ENCODE data around the gene PPP3CB. TPM values are rescaled to one million over a fixed set of nuclear protein-coding genes. Genes with fewer than 3 reads are reported as not detected.

PPP3CB gene
- total RNA-seq, 4 donors from 2014 or later, result 24.1 to 40.2 (median 30.6) TPM

DNA sequence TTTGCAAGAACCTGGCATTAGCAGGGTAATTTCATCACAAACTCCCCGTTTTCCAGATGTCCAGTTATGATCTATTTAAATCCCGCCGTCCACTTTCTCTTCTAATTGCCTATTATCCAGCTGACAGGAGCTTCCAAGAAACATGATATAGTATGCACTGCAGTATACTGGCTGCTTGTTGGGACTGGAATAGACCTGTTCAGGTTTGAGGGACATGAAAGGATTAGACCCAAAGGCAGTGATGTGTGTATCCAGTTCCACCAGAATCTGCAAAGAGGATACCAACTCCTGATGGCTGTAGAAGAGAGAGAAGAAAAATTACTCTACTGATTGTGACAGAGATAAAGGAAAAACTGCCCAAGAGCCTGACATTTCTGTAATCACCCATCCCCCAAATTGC is 71.3 kb downstream of the PPP3CB start:
- 46 to 62% methylated on average over 3 of the region's 3 CpGs for WGBS, 2 donors
- Histone ChIP-seq H3K4me3 (no peak overlapping the region), H3K9me3 (no peaks in the 10 kb centered on the region), H3K4me1 (peaks cover 0 to 19% (median 7%) of the 10 kb centered on the region in 3 donors), H3K36me3 (peaks cover 5 to 72% (median 15%) of the 10 kb centered on the region in 3 donors), H3K27me3 (no peaks in the 10 kb centered on the region), H3K27ac (peak overlapping the region in 2 of 4 donors; percentile 9 to 14)
- intact Hi-C loops (cut with DNase I), result no loop called here
- DNase-seq, result no peak
- TF ChIP-seq POLR2A (IDR thresholded peaks at IDR 0.05), result no peak

DNA sequence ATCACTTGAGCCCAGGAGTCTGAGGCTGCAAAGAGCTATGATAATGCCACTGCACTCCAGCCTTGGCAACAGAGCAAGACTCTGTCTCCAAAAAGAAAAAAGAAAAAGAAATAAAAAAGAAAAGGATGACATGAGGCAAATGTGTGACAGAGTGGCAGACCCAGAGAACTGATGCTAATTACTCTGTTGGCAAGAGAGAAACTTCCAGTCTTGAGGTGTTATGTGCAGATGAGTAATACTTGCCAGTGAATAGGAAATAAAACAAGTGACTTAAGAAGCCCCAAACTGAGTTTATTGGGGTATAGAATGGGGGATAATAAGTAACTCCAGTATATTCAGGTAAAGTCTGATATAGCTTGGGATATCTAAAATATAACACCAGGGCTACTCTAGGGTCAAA is 72.5 kb downstream of the PPP3CB start:
- intact Hi-C loops (cut with DNase I), result no loop called here

DNA sequence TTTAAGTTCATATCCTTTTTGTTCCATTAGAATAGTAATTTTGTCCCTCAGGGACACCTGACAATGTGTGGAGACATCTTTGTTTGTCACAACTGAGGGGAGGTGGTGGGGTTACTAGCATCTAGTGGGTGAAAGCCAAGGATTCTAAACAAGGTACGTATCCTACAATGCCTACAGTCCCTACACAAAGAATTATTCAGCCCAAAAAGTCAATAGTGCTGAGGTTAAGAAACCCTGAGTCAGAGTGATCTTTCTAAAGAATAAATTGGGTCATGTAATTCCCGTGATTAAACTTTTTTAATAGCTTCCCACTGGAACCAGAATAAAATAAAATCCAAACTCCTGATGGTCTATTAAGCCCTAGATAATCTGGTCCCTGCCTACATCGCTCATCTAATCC is 79.3 kb downstream of the PPP3CB start:
- 45 to 68% methylated on average over 3 of the region's 3 CpGs for WGBS, 2 donors
- Histone ChIP-seq H3K36me3 (no peaks in the 10 kb centered on the region), H3K9me3 (no peaks in the 10 kb centered on the region), H3K4me1 (peaks cover 12 to 45% (median 19%) of the 10 kb centered on the region in 3 donors), H3K4me3 (no peak overlapping the region), H3K27ac (peak overlapping the region in 3 of 4 donors; percentile 37 to 48 (median 43)), H3K27me3 (no peaks in the 10 kb centered on the region)
- DNase-seq, result no peak
- TF ChIP-seq, protein P1, sequence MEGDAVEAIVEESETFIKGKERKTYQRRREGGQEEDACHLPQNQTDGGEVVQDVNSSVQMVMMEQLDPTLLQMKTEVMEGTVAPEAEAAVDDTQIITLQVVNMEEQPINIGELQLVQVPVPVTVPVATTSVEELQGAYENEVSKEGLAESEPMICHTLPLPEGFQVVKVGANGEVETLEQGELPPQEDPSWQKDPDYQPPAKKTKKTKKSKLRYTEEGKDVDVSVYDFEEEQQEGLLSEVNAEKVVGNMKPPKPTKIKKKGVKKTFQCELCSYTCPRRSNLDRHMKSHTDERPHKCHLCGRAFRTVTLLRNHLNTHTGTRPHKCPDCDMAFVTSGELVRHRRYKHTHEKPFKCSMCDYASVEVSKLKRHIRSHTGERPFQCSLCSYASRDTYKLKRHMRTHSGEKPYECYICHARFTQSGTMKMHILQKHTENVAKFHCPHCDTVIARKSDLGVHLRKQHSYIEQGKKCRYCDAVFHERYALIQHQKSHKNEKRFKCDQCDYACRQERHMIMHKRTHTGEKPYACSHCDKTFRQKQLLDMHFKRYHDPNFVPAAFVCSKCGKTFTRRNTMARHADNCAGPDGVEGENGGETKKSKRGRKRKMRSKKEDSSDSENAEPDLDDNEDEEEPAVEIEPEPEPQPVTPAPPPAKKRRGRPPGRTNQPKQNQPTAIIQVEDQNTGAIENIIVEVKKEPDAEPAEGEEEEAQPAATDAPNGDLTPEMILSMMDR (IDR thresholded peaks at IDR 0.05), result no peak
- TF ChIP-seq POLR2A (IDR thresholded peaks at IDR 0.05), result no peak
- intact Hi-C loops (cut with DNase I), result no loop called here

More for the DNA sequence above, 72.5 kb downstream of the PPP3CB start:
- Histone ChIP-seq H3K9me3 (no peaks in the 10 kb centered on the region), H3K36me3 (peaks cover 5 to 61% (median 15%) of the 10 kb centered on the region in 3 donors), H3K4me3 (no peak overlapping the region), H3K4me1 (peaks cover 0 to 28% (median 11%) of the 10 kb centered on the region in 3 donors), H3K27me3 (no peaks in the 10 kb centered on the region), H3K27ac (no peak overlapping the region)
- no peak for DNase-seq
- TF ChIP-seq POLR2A (IDR thresholded peaks at IDR 0.05), result no peak

DNA sequence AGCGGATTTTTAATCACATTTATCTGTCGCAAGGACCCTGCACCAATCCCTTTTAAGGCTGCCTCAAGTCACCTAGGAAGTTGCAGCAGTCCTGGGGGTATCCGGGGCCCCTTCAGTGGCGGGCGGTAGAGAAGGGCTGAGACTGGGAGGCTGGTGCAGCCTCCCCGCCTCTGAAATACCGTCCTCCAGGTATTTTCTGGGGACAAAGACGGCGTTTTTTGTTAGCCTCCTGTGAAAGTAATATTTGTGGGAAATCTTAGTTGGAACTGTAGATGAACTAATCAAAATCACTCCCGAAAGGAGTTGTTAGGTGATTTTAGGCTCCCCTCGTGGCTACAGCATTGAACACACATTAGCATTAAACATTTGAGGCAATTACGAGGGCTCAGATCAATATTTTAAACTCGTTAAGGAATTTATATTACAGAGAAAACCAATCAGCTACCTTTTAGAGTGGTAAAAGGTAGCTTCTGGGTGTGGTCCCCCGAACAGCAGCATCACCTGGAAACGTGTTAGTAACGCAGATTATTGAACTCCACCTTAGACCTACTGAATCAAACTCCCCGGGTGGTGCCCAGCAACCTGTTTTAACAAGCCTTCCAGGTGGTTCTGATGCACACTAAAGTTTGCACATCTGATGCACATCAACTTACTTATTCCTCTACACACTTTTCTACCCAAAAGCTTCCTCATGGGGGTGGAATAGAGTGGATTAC is 81.4 kb downstream of the PPP3CB start:
- peak overlapping the region; percentile 76 to 97 (median 95) for H3K4me3 ChIP-seq
- no peak for DNase-seq

DNA sequence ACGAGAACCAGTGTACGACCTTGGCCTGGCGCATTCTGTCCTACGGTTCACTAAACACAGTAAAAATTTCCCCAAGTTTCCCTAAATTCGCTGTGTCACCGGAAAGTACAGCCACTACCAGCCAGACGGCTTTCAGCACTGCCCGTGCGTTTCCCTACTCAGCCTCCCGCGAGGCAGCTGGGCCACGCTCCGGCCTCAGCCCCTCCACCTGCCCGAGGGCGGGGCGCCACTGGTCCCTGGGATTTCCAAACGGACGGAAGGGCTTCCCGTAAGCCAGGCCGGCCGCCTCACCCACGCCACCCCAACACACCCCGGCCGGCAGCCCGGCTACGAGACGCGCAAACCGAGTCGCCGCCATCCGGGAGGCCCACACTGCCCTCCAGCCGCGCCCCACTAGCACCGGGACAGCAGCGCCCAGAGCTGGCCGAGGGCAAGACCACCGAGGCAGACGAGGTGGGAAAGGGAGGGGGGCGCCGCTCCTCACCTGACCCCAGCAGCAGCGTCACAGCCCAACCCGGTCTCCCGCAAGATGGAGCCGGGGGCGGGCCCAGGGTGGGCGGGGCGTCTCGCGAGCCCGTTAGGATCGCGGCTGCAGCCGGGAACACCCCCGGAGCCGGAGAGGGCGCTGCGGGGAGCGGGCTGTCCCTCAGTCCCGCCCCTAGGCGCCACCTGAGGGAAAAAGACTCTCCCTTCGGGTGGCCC is 82.1 kb downstream of the PPP3CB start, which contains the start of gene ANXA7:
TSS of gene ANXA7 (minus strand) at position 531 of the 702 bp plus-strand sequence. CDS start 13,202 bp downstream, outside the sequence.
- Histone ChIP-seq H3K9me3 (no peaks in the 10 kb centered on the region), H3K36me3 (no peaks in the 10 kb centered on the region), H3K27ac (peak within 1 kb of the TSS; percentile 94 to 99 (median 96)), H3K4me3 (peak within 1 kb of the TSS; percentile 76 to 97 (median 95)), H3K27me3 (no peaks in the 10 kb centered on the region), H3K4me1 (peaks cover 12 to 60% (median 18%) of the 10 kb centered on the region in 3 donors)
- intact Hi-C loops (cut with DNase I), result no loop called here
- DNase-seq, result peak; percentile 58
- peak in 3 of 4 donors; percentile 42 to 86 (median 61) for TF ChIP-seq POLR2A (IDR thresholded peaks at IDR 0.05)
- TF ChIP-seq, protein P1 (IDR thresholded peaks at IDR 0.05), result peak in 5 of 6 experiments; percentile 15 to 32 (median 31)
- WGBS, 2 donors, result 0% methylated on average over 8 to 11 of the region's 62 CpGs

More for the DNA sequence above, 81.4 kb downstream of the PPP3CB start:
- intact Hi-C loops (cut with DNase I), result no loop called here
- H3K9me3 ChIP-seq, result no peaks in the 10 kb centered on the region
- 3 to 4% methylated on average over 13 to 16 of the region's 17 CpGs for WGBS, 2 donors
- H3K27me3 ChIP-seq, result no peaks in the 10 kb centered on the region
- H3K27ac ChIP-seq, result peak overlapping the region; percentile 94 to 99 (median 96)
- TF ChIP-seq, protein P1 (IDR thresholded peaks at IDR 0.05), result no peak
- TF ChIP-seq POLR2A (IDR thresholded peaks at IDR 0.05), result no peak
- peaks cover 12 to 60% (median 22%) of the 10 kb centered on the region in 3 donors for H3K4me1 ChIP-seq
- no peaks in the 10 kb centered on the region for H3K36me3 ChIP-seq

DNA sequence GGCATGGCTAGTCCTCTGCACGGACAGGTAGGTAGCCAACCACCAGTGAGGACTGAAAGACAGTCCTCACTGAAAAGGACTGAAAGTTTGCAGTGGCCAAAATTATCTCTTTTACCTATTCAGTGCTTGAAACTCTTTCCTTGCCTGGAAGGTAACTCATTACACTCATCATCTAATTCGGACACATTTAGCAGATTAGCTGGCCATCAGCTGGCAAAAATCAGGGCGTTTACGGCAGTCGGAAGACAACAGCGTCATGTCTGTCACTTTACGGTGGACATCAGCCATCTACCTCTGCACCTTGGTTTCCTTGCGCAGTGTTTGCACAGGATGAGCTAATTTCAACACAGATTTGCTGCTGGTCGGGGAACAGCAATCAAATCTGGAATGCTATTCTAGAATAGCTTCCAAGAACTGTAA is 82.7 kb downstream of the PPP3CB start:
- intact Hi-C loops (cut with DNase I), result no loop called here
- WGBS, 2 donors, result 0 to 3% methylated on average over 9 of the region's 9 CpGs
- TF ChIP-seq, protein P1 (IDR thresholded peaks at IDR 0.05), result no peak
- no peak for TF ChIP-seq POLR2A (IDR thresholded peaks at IDR 0.05)
- Histone ChIP-seq H3K4me1 (peaks cover 12 to 63% (median 18%) of the 10 kb centered on the region in 3 donors), H3K27ac (peak overlapping the region; percentile 94 to 99 (median 96)), H3K27me3 (no peaks in the 10 kb centered on the region), H3K36me3 (no peaks in the 10 kb centered on the region), H3K9me3 (no peaks in the 10 kb centered on the region), H3K4me3 (peak overlapping the region; percentile 76 to 97 (median 95))
- no peak for DNase-seq
